Measurements from ENCODE around the gene C3. TPM values are rescaled to one million over a fixed set of nuclear protein-coding genes. Genes with fewer than 3 reads are reported as not detected.

The C3 gene
- total and polyA plus RNA-seq, 2 of the 13 experiments (the other 11 are each of a cell fraction or from before 2014, with no cell fraction given) = 1,455 to 6,272 TPM

GRCh38 chr19:6734096-6734696 lies 13.7 kb upstream of the C3 start (continued):
- TF ChIP-seq ZBTB2 (CRISPR knock-in tag; IDR thresholded peaks at IDR 0.05; ENCODE audit: low read depth) = no peak
- TF ChIP-seq HNRNPH1 (optimal IDR thresholded peaks at IDR 0.05; ENCODE audit: low read depth, low read length) = no peak
- TF ChIP-seq MNT (IDR thresholded peaks at IDR 0.05) = no peak
- TF ChIP-seq NAIF1 (CRISPR knock-in tag; IDR thresholded peaks at IDR 0.05; ENCODE audit: borderline replicate concordance) = no peak
- peak; percentile 78 for TF ChIP-seq RARA (CRISPR knock-in tag; IDR thresholded peaks at IDR 0.05)
- no peak for TF ChIP-seq CAMTA2 (CRISPR knock-in tag; IDR thresholded peaks at IDR 0.05; ENCODE audit: borderline replicate concordance)
- no peak for TF ChIP-seq NR2C2 (CRISPR knock-in tag; IDR thresholded peaks at IDR 0.05; ENCODE audit: borderline replicate concordance)
- no peak for TF ChIP-seq ZKSCAN5 (CRISPR knock-in tag; IDR thresholded peaks at IDR 0.05)
- TF ChIP-seq NFYC (CRISPR knock-in tag; IDR thresholded peaks at IDR 0.05) = no peak
- no peak for TF ChIP-seq ZNF136 (CRISPR knock-in tag; IDR thresholded peaks at IDR 0.05; ENCODE audit: low read depth)
- TF ChIP-seq MATR3 (CRISPR knock-in tag; IDR thresholded peaks at IDR 0.05) = no peak
- TF ChIP-seq GLMP (CRISPR knock-in tag; IDR thresholded peaks at IDR 0.05; ENCODE audit: borderline replicate concordance) = no peak
- no peak for TF ChIP-seq ZNF629 (CRISPR knock-in tag; conservative IDR thresholded peaks at IDR 0.05)
- no peak for TF ChIP-seq SAFB2 (CRISPR knock-in tag; IDR thresholded peaks at IDR 0.05; ENCODE audit: borderline replicate concordance, low read depth)
- TF ChIP-seq PRMT3 (CRISPR knock-in tag; IDR thresholded peaks at IDR 0.05; ENCODE audit: borderline replicate concordance, low read depth) = no peak
- TF ChIP-seq ZNF616 (CRISPR knock-in tag; IDR thresholded peaks at IDR 0.05; ENCODE audit: low read depth) = no peak
- no peak for TF ChIP-seq ZNF496 (CRISPR knock-in tag; IDR thresholded peaks at IDR 0.05; ENCODE audit: insufficient replicate concordance)
- no peak for TF ChIP-seq UBTF (CRISPR knock-in tag; IDR thresholded peaks at IDR 0.05)
- no peak for TF ChIP-seq NR2F2 (IDR thresholded peaks at IDR 0.05; ENCODE audit: borderline replicate concordance, low read depth)
- no peak for TF ChIP-seq PLSCR1 (CRISPR knock-in tag; IDR thresholded peaks at IDR 0.05; ENCODE audit: borderline replicate concordance)
- no peak for TF ChIP-seq TIGD3 (CRISPR knock-in tag; IDR thresholded peaks at IDR 0.05; ENCODE audit: borderline replicate concordance)
